LNCaP clone FGC (cell line): ENCODE results near the gene PCGF5.
A peak's percentile ranks its signal among the peaks of the same experiment; 100 is the strongest.

ENCODE experiments used
- DNase-seq: peaks from one replicate; pipeline ENCODE4 v3.0.0-alpha.2; 2011; ENCODE audit warnings: low read depth
- H3K4me3 ChIP-seq: 2 replicates; pipeline ENCODE4 v1.5.1; 2011; ENCODE audit warnings: mild to moderate bottlenecking, low read depth, low read length, control low read depth
- CTCF ChIP-seq: IDR thresholded peaks from 2 replicates; pipeline ENCODE4 v1.5.1; 2012; ENCODE audit warnings: mild to moderate bottlenecking; ENCODE audit not compliant: control insufficient read depth, insufficient read depth; ENCODE audit errors: extremely low read depth

Gene PCGF5

DNA sequence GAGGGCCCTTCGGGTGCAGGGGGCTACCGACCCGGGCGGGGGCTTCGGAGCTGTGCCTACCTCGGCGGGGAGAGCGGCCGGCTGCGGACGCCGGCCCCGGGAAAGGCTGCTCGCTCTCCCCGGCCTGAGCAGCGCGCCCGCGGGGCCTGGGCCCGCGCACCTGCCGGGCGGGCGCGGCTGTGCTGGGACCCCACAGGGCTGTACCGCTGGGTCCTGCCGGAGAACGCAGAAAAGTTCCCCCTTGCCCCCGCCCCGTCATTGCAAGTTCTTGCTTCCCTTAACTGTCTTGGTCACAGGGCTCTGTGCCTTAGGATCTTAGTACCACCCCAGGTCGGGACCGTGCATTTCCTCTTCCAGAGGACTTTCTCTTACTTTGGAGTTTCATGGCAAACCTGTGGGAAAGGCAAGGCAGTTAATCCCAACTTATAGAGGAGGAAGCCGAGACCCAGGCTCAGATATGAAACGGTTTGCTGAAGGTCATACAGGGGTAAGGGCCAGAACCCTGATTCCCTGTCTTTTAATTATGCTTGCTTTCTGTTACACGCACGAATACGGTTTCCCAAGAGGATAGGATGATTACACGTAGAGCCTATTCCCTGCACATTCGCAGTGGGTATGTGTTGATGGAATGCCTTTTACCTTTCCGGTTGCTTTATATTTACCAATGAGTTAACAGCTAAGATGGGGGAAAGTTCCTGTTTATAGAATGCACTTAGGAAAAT lies 652 bp downstream of the PCGF5 start:
- TF ChIP-seq CTCF, result no peak
- DNase-seq, result no peak
- peak overlapping the region; percentile 70 for H3K4me3 ChIP-seq

DNA sequence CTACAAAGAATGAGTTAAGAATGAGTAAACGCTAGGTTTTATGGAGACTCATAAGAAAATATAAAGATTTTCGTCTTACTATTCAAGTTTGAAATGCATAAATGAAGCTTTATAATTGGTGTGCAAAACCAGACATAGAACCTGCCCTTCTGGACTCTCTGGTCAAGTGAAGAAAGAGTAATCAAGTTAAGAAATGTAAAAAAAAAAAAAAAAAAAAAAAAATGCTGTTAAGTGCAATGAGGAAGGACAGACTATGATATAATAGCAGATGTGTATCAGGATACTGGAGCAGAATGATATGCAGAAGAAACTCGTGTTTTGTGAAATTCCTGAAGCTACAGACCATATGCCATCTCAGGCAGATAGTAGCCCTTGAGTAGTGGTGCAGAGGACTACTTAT lies 5.6 kb downstream of the PCGF5 start:
- TF ChIP-seq CTCF, result no peak
- no peak for DNase-seq
- no peak overlapping the region for H3K4me3 ChIP-seq

DNA sequence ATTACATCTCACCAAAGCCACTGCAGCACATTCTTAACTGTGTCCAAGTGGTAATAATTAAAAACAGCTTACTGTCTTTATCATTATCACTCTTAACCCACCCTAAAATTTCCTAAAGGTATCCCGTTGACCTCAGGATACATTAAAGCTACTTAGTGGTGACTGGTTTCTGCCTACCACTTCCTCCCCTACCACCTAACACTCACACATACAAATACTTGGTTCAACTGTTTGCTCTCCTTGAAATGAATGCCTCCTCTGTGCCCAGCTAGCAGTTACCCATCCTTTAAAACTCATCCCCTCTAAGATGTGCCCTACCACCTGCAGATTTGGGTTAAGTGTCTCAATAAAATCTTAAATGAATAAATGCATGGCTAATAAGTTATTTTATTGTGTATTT lies 7.1 kb downstream of the PCGF5 start:
- TF ChIP-seq CTCF, result no peak
- no peak overlapping the region for H3K4me3 ChIP-seq
- DNase-seq, result no peak

GRCh38 chr10:91229683-91230082 lies 9.2 kb downstream of the PCGF5 start:
- no peak overlapping the region for H3K4me3 ChIP-seq
- DNase-seq, result no peak
- no peak for TF ChIP-seq CTCF

DNA sequence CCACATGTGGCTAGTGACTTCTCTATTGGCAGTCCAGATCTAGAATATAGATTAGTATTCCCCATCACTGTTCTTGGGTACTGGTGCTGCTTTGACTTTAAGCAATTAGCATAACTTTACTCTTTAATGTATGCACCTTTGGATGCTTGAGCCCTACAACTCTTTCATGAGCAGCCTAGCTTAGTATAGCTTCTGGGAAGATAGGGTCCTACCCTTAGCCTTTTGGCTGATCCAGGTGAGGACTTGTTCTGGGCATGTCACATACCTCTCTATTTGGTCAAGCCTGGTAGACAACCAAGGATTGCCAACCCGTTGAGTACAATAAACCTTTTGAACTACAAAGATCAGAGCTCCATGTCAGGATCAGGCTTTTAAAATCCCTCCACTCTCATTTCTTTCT lies 17.7 kb downstream of the PCGF5 start:
- no peak for DNase-seq
- TF ChIP-seq CTCF, result no peak
- no peak overlapping the region for H3K4me3 ChIP-seq

DNA sequence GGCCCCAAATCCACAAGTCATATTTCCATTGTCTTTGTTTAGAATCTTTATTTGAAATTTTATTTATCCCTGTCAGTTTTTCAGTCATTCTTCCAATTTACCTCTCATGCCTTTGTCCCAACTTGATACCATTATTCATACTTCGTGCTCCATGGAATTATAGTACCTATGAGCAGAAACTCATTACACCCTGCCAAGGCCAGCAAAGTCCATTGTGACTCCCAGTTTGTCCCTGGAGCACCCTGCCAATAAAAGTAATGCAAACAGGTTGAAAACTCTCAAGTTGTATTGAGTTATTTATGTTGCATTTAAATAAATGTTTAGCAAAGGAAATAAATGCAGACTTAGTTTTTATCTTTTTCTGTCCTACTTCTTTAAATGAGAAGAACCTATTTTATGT lies 19.3 kb downstream of the PCGF5 start:
- H3K4me3 ChIP-seq, result no peak overlapping the region
- no peak for DNase-seq
- no peak for TF ChIP-seq CTCF

DNA sequence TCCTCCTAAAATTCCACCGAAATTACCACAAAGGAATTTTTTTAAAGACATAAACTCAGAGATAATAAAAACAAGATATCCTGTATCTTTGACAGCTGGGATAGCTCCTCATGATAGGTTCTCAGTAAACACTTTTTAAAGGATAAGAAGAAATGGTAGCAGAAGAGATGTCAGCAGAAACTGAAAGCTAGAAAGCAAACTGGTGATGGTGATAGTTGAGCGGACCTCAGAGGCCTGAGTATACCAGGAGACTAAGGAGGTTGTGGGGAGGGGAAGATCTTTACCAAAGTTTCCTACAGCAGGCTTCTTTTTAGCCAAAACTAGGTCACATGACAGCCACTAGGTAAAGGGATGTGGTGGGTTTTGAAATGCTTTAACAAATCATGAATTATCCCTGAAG lies 22.5 kb downstream of the PCGF5 start:
- no peak for TF ChIP-seq CTCF
- no peak for DNase-seq
- H3K4me3 ChIP-seq, result no peak overlapping the region
